SJSA1 (cell line): ENCODE measurements around the gene LLGL2. TPM values are rescaled to one million over a fixed set of nuclear protein-coding genes. Genes with fewer than 3 reads are reported as not detected.

Experiments
- DNase-seq, 2 experiments: peaks; one replicate each; pipeline ENCODE4 v3.0.0-alpha.2; 2015 to 2020; ENCODE audit warnings: low spot score in 2 of 2, low read depth in 1 of 2
- H3K27ac ChIP-seq: fragments of 250-450 bp; sonication (Bioruptor Pico); 2 replicates; pipeline ENCODE4 v1.5.1; 2020; ENCODE audit warnings: mild to moderate bottlenecking, moderate library complexity
- H3K27me3 ChIP-seq: fragments of 250-450 bp; sonication (Bioruptor Pico); replicated peaks from 2 replicates; pipeline ENCODE4 v1.5.1; 2020; ENCODE audit warnings: mild to moderate bottlenecking, moderate library complexity
- H3K36me3 ChIP-seq: fragments of 250-450 bp; sonication (Bioruptor Pico); 2 replicates; pipeline ENCODE4 v1.5.1; 2020; ENCODE audit warnings: mild to moderate bottlenecking
- H3K4me1 ChIP-seq: fragments of 250-450 bp; sonication (Bioruptor Pico); replicated peaks from 2 replicates; pipeline ENCODE4 v1.6.1; 2021; ENCODE audit warnings: mild to moderate bottlenecking
- H3K4me3 ChIP-seq: fragments of 250-450 bp; sonication (Bioruptor Pico); 2 replicates; pipeline ENCODE4 v1.5.1; 2020; ENCODE audit warnings: mild to moderate bottlenecking
- H3K9me3 ChIP-seq: fragments of 250-450 bp; sonication (Bioruptor Pico); replicated peaks from 2 replicates; pipeline ENCODE4 v1.5.1; 2020; ENCODE audit warnings: mild to moderate bottlenecking
- total RNA-seq: library from RNA; depleted of rRNA; stranded (reverse); fragments of >200 nt; shearing (Covaris generic); gene quantifications from 2 replicates; pipeline ENCODE4 v1.2.3, GENCODE V29; 2014

Gene LLGL2
- total RNA-seq, 1 experiment from 2014 or later = 6.6 TPM

- no peak for DNase-seq
- no peak overlapping the region for H3K4me3 ChIP-seq
- no peaks in the 10 kb centered on the region for H3K27me3 ChIP-seq
- no peak overlapping the region for H3K27ac ChIP-seq
- no peaks in the 10 kb centered on the region for H3K4me1 ChIP-seq
- H3K36me3 ChIP-seq = no peaks in the 10 kb centered on the region
- no peaks in the 10 kb centered on the region for H3K9me3 ChIP-seq
Measured at GRCh38 chr17:75563063-75563758, 37.7 kb downstream of the LLGL2 start.

DNA sequence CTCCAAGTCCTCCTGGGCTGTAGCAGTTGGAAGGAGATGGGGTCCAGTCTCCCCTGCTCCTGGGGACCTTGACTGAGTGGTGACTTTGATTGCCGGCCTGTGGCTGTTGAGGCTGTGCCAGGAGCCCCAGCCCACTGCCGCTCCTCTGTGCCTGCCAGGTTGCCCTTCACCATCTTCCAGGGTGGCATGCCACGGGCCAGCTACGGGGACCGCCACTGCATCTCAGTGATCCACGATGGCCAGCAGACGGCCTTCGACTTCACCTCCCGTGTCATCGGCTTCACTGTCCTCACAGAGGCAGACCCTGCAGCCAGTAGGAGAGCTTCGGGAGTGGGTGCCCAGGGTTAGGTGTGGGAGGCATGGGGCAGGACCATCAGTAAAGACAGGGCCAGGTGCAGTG lies 38.7 kb downstream of the LLGL2 start:
- no peaks in the 10 kb centered on the region for H3K36me3 ChIP-seq
- H3K9me3 ChIP-seq = no peaks in the 10 kb centered on the region
- no peak for DNase-seq
- H3K4me1 ChIP-seq = no peaks in the 10 kb centered on the region
- H3K27me3 ChIP-seq = no peaks in the 10 kb centered on the region
- no peak overlapping the region for H3K4me3 ChIP-seq
- H3K27ac ChIP-seq = no peak overlapping the region

DNA sequence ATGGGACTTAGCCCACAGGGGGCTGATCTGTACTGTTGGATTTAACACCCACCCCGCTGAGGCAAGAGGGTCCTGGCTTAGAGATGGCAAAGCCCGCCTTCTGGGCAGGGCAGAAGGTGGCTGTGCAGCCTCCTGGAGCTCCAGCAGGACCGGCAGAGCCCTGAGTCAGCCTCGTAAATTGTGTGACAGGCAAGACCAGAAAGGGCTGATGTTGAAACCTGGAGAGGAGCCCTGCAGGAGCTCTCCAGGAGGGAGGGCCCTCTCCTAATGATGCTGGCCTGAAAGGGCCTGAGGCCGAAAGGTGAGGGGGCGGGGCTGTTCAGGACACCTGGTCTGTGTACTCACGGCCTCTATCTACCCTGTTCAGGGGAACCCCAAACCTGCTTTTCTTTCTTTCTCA lies 39.6 kb downstream of the LLGL2 start:
- no peaks in the 10 kb centered on the region for H3K36me3 ChIP-seq
- H3K27ac ChIP-seq = no peak overlapping the region
- H3K4me3 ChIP-seq = no peak overlapping the region
- no peaks in the 10 kb centered on the region for H3K4me1 ChIP-seq
- no peaks in the 10 kb centered on the region for H3K9me3 ChIP-seq
- no peaks in the 10 kb centered on the region for H3K27me3 ChIP-seq
- no peak for DNase-seq

GRCh38 chr17:75565618-75566017 lies 40.1 kb downstream of the LLGL2 start:
- H3K4me1 ChIP-seq = no peaks in the 10 kb centered on the region
- no peak overlapping the region for H3K4me3 ChIP-seq
- DNase-seq = no peak
- H3K27me3 ChIP-seq = no peaks in the 10 kb centered on the region
- H3K9me3 ChIP-seq = no peaks in the 10 kb centered on the region
- no peak overlapping the region for H3K27ac ChIP-seq
- H3K36me3 ChIP-seq = no peaks in the 10 kb centered on the region

- no peak overlapping the region for H3K4me3 ChIP-seq
- no peaks in the 10 kb centered on the region for H3K36me3 ChIP-seq
- H3K27me3 ChIP-seq = no peaks in the 10 kb centered on the region
- DNase-seq = no peak
- no peaks in the 10 kb centered on the region for H3K4me1 ChIP-seq
- no peaks in the 10 kb centered on the region for H3K9me3 ChIP-seq
- no peak overlapping the region for H3K27ac ChIP-seq
Measured at GRCh38 chr17:75566416-75566815, 40.9 kb downstream of the LLGL2 start.

DNA sequence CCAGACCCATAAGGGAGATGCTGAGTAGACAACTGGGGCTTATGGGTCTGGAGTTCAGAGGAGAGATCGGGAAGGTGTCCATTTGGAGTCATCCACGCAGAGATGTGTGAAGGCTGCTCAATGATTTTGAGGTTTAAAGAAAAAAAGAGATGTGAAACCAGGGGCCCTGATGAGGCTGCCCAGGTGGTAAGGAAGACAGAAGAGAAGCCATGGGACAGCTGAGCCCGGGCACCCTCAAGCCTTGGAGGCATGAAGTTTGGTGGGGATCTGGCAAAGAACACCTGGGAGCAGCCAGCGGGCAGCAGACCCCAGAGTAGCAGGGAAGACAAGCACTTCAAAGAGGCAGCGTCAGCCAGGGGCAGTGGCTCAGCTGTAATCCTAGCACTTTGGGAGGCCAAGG lies 41.3 kb downstream of the LLGL2 start:
- Histone ChIP-seq H3K4me1 (no peaks in the 10 kb centered on the region), H3K9me3 (no peaks in the 10 kb centered on the region), H3K4me3 (no peak overlapping the region), H3K27ac (no peak overlapping the region), H3K36me3 (no peaks in the 10 kb centered on the region), H3K27me3 (no peaks in the 10 kb centered on the region)
- DNase-seq = no peak

- Histone ChIP-seq H3K36me3 (no peaks in the 10 kb centered on the region), H3K4me1 (no peaks in the 10 kb centered on the region), H3K4me3 (no peak overlapping the region), H3K27me3 (no peaks in the 10 kb centered on the region), H3K27ac (no peak overlapping the region), H3K9me3 (no peaks in the 10 kb centered on the region)
- DNase-seq = no peak
Measured at GRCh38 chr17:75568412-75569255, 43.1 kb downstream of the LLGL2 start.

DNA sequence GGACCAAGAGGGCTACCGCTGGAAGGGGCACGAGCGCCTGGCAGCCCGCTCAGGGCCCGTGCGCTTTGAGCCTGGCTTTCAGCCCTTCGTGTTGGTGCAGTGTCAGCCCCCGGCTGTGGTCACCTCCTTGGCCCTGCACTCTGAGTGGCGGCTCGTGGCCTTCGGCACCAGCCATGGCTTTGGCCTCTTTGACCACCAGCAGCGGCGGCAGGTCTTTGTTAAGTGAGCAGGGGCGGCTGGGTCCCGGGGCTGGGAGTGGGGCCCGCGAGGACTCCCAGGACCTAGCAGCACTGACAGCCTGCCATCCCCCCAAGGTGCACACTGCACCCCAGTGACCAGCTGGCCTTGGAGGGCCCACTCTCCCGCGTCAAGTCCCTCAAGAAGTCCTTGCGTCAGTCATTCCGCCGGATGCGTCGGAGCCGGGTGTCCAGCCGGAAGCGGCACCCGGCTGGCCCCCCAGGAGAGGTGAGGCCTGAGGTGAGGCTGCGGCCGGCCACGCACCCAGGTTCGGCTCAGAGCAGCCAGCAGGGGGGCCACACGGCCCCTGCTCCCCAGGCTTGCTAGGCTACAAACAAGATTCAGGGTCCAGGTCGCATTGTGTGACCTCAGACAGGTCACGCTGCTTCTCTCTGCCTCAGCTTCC lies 44.7 kb downstream of the LLGL2 start:
- no peak overlapping the region for H3K4me3 ChIP-seq
- no peaks in the 10 kb centered on the region for H3K36me3 ChIP-seq
- no peaks in the 10 kb centered on the region for H3K9me3 ChIP-seq
- no peaks in the 10 kb centered on the region for H3K27me3 ChIP-seq
- DNase-seq = no peak
- H3K4me1 ChIP-seq = no peaks in the 10 kb centered on the region
- no peak overlapping the region for H3K27ac ChIP-seq

DNA sequence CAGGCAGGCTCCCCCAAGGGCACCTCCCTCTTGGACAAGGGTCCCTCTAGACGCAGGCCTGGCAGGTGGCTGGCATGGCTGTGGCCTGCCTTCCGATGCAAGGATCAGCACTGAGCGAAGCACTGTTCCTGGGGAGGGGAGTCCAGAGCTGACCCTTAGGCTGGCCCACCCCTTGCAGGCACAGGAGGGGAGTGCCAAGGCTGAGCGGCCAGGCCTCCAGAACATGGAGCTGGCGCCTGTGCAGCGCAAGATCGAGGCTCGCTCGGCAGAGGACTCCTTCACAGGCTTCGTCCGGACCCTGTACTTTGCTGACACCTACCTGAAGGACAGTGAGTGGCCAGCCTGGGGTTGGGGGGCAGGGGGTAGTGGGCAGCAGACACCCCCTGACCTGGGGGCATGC lies 45.3 kb downstream of the LLGL2 start:
- DNase-seq = no peak
- no peaks in the 10 kb centered on the region for H3K27me3 ChIP-seq
- no peak overlapping the region for H3K27ac ChIP-seq
- no peaks in the 10 kb centered on the region for H3K4me1 ChIP-seq
- no peak overlapping the region for H3K4me3 ChIP-seq
- no peaks in the 10 kb centered on the region for H3K36me3 ChIP-seq
- no peaks in the 10 kb centered on the region for H3K9me3 ChIP-seq

DNA sequence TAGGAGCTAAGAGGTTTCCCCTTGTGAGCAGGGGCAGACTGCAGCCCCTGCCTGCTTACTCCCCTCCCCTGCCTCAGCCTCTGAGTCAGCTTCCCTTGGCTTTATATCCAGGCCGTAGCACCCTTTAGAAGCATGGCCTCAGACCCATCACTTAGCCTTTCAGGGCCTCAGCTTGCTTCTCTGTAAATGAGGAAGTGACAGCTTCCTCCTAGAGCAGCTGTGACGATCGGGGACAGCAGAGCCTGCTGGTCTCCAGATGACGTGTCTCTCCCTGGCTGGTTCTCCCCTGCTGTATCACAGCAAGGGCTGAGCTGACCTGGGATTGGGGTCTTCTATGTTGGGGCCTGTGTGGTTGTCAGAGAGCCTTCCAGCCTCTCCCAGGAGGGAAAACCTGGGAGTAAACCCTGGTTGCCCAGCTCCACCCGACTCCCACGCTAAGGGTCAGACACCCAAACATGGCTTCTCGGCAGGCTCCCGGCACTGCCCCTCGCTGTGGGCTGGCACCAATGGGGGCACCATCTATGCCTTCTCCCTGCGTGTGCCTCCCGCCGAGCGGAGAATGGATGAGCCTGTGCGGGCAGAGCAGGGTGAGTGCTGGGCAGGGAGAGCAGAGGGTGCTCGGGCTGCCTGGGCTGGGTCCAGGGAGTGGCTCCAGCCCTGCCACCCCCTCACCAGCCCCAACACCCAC lies 45.8 kb downstream of the LLGL2 start:
- H3K9me3 ChIP-seq = no peaks in the 10 kb centered on the region
- DNase-seq = no peak

DNA sequence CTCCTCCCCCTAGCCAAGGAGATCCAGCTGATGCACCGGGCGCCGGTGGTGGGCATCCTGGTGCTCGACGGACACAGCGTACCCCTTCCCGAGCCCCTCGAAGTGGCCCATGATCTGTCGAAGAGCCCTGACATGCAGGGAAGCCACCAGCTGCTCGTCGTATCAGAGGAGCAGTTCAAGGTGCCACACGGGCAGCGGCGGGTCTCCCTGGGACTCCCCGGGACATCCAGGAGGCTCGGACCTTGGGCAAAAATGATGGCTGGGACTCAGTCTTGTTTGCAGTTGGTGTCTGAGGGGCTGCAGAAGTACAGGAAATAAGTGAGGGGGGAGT lies 46.4 kb downstream of the LLGL2 start:
- no peak for DNase-seq
- H3K4me1 ChIP-seq = no peaks in the 10 kb centered on the region
- no peak overlapping the region for H3K27ac ChIP-seq
- no peaks in the 10 kb centered on the region for H3K36me3 ChIP-seq
- H3K27me3 ChIP-seq = no peaks in the 10 kb centered on the region; the same call in 1 of the 2 replicates
- no peak overlapping the region for H3K4me3 ChIP-seq
- H3K9me3 ChIP-seq = no peaks in the 10 kb centered on the region

More for the DNA sequence above, 45.8 kb downstream of the LLGL2 start:
- Histone ChIP-seq H3K4me1 (no peaks in the 10 kb centered on the region), H3K36me3 (no peaks in the 10 kb centered on the region), H3K27me3 (no peaks in the 10 kb centered on the region; the same call in 1 of the 2 replicates), H3K4me3 (no peak overlapping the region), H3K27ac (no peak overlapping the region)

DNA sequence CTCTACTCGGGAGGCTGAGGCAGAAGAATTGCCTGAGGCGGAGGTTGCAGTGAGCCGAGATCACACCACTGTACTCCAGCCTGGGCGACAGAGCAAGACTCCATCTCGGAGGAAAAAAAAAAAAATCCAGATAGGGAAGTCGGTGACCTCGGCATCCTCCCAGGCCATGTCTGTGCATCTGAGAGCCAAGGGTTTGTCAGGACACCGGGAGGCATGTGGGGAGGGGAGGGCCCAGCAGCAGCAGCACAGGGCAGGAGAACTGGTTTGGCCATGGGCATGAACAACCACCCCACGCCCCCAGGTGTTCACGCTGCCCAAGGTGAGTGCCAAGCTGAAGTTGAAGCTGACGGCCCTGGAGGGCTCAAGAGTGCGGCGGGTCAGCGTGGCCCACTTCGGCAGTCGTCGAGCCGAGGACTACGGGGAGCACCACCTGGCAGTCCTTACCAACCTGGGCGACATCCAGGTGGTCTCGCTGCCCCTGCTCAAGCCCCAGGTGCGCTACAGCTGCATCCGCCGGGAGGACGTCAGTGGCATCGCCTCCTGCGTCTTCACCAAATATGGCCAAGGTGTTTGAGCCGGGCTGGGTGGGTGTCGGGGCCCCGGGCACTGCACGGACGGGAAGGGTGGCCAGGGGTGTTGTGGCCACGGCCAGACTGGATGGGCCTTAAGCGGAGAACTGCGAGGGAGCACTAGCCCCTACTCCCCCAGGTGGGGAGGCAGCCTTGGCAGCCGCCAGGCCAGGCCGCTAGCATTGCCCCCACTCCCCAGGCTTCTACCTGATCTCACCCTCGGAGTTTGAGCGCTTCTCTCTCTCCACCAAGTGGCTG lies 47.4 kb downstream of the LLGL2 start:
- H3K36me3 ChIP-seq = no peaks in the 10 kb centered on the region
- H3K4me3 ChIP-seq = no peak overlapping the region
- no peaks in the 10 kb centered on the region for H3K9me3 ChIP-seq
- no peaks in the 10 kb centered on the region for H3K4me1 ChIP-seq
- DNase-seq = no peak
- no peak overlapping the region for H3K27ac ChIP-seq
- H3K27me3 ChIP-seq = no peaks in the 10 kb centered on the region; the same call in 1 of the 2 replicates

- Histone ChIP-seq H3K4me1 (no peaks in the 10 kb centered on the region), H3K27me3 (no peaks in the 10 kb centered on the region; the same call in 1 of the 2 replicates), H3K4me3 (no peak overlapping the region), H3K36me3 (no peaks in the 10 kb centered on the region), H3K27ac (no peak overlapping the region), H3K9me3 (no peaks in the 10 kb centered on the region)
- DNase-seq = no peak
Measured at GRCh38 chr17:75573540-75573957, 48.1 kb downstream of the LLGL2 start.
